GM19463 (cell line): Measurements from ENCODE around the gene DOCK1.
"Not testable (repeated sequence)": the region's sequence is repeated elsewhere in the genome, so short reads cannot be mapped to it uniquely, and the experiment has no call there.

Source experiments
- ATAC-seq: cut with Tn5 transposase; IDR thresholded peaks from one replicate; pipeline ENCODE4 v1.9.1; 2021; ENCODE audit warnings: mild to moderate bottlenecking, moderate library complexity; ENCODE audit not compliant: unreplicated experiment

The DOCK1 gene

GRCh38 chr10:126924180-126924914 lies 19.1 kb downstream of the DOCK1 start:
- no peak for ATAC-seq

DNA sequence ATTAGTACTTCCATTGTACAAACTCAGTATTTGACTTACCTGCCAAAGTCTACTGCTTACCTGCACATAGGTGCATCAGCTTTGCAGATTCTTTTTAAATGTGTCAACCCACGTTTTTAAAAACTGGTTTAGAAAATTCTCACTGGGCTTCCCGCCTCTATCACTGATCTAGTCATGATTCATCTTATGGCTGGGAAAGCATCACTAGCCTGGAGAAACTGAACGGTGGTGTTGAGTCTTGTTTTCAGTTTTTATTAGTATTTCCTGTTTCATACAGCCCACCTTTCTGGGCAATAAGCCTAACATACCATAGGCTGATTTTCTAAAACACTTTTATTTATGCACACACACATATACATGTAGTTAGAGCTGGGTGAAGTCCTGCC lies 19.7 kb downstream of the DOCK1 start:
- ATAC-seq, result no peak

DNA sequence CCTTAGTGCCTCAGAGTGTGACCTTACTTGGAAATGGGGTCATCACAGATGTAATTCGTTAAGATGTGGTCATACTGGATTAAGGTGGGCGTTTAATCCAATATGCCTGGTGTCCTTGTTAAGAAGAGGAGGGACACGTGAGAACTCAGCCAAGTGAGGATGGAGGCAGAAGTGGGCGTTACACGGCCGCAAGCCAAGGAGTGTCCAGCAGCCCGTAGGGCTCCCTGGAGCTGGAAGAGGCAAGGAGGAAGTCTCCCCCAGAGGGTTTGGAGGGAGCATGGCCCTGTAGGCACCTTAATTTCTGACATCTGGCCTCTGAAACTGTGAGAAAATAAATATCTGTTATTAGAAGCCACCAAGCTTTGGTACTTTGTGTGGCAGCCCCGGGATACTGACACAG lies 21.3 kb downstream of the DOCK1 start:
- no peak for ATAC-seq

- no peak for ATAC-seq
These were observed 22.6 kb downstream of the DOCK1 start for GRCh38 chr10:126927799-126928198.

DNA sequence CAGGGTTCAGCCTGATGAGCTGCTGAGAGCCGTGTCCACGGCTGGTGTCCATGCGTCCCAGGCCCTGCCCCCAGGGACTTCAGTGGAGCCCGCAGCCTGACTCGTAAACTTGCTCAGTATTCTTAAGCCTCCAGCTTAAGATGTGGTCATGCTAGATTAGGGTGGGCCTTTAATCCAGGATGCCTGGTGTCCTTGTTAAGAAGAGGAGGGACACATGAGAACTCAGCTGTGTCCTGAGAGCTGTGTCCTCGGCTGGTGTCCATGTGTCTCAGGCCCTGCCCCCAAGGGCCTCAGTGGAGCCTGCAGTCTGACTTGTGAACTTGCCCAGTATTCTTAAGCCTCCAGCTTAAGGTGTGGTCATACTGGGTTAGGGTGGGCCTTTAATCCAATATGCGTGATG lies 23.0 kb downstream of the DOCK1 start:
- ATAC-seq, result no peak

- ATAC-seq, result no peak
These were observed 24.2 kb downstream of the DOCK1 start for GRCh38 chr10:126929391-126929790.

GRCh38 chr10:126930131-126930882 lies 25.1 kb downstream of the DOCK1 start:
- no peak for ATAC-seq

DNA sequence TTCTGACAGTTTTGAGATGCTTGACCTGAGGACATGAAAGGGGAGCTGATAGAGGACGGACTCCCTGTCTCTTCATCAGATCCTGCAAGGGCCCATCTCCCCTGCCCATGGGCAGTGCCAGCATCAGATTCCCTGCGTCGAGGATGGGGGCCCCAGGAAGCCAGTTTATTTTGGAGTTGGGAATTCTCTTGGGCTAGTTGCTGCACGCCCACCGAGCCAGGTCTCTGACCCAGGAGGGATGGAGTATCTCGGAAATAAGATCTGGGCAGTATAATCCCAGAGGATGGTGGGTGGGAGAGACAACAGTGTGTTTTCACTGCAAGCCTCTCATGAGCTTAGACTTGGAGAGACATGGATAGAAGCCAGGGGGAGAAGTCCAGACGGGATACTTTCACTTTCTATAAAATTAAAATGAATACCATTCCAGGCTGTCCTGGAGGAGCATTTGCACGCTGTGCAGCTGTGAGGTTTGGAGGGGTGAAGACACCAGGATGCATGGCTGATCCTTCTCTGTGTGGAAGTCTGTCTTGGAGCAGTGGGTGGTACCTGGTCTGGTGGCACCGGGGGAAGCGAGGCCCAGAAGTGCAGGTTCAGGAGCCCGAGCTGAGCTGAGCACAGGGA lies 25.8 kb downstream of the DOCK1 start:
- ATAC-seq, result no peak

GRCh38 chr10:126931544-126931943 lies 26.3 kb downstream of the DOCK1 start:
- ATAC-seq, result no peak

DNA sequence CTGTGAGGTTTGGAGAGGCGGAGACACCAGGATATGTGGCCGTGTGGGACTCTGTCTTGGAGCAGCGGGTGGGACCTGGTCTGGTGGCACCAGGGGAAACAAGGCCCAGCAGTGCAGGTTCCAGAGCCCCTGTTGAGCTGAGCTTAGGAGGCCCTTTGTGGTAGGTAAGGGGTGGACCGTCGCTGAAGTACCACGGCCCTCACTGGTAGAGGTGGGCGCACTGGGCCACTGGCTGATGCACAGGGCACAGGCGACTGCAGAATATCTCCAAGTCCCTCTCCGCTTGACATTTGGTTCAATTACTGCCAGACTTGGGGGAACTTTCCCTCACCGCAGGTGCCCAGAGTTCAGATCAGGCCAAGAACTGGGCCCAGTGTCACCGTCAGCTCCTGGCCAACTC lies 27.3 kb downstream of the DOCK1 start:
- ATAC-seq, result no peak

- no peak for ATAC-seq
These were observed 27.9 kb downstream of the DOCK1 start for GRCh38 chr10:126933116-126933515.

DNA sequence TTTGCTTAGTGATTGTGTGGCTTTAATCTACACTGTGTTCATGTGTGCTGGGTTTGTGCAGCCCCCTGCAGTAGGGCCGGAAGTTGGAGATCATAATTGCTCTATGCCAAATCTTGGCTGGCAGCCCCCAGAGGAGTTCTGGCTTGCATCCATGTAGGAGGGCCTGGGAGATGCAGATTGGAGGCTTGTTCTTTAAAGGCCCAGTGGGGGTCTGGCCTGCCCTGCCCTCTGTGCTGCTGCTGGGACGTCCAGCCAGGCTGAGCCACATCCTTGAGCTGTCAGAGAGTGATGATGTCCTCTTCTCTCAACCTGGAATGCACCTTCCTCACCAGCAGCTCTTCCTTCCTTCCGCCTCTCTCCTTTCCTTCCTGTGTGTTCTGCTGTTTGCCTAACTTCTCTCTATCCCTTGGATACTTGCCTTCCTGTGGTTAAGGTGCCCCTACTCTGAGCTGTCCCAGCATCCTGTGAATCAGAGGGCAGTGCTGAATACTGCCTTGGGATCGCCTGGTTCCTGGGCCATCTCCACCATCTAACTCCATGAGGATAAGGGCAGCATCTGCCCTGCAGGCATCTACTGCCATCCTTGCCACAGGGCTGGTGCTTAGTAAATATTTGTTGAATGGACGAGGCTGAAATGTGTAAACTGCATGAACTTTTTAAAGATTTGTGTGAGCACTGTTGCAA lies 30.2 kb downstream of the DOCK1 start:
- no peak for ATAC-seq

GRCh38 chr10:126937026-126937425 lies 31.8 kb downstream of the DOCK1 start:
- no peak for ATAC-seq

- ATAC-seq, result not testable (repeated sequence)
These were observed 32.9 kb downstream of the DOCK1 start for GRCh38 chr10:126938121-126938520.

- no peak for ATAC-seq
These were observed 34.5 kb downstream of the DOCK1 start for GRCh38 chr10:126939706-126940105.

DNA sequence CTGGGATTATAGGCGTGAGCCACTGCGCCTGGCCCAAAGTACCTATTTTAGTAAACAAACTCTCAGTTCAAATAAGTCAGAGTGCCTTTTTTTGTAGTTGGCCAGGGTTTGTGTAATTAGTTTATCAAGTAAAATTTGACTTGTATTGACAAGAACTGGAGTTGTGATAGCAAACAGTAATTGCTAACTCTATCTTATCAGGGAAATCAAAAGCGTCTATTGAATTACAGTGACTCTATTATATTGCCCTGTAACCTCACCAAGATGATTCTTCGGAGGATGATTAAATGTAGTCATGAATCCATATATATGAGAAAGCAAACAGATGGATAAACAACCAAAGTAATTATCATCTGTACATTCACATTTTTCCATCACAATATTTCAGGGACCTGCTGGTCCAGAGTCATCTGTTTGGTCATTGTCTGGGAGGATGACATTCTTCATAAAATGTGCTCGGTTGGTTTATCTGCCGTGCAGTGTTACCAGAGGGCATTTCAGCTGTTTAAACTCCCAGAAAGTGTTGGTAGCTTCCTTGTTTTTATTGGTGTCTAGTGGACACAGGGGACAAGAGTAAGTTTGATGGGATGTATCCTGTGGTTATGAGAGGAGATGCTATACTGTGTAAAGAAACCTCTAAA lies 35.6 kb downstream of the DOCK1 start:
- no peak for ATAC-seq

GRCh38 chr10:126944191-126944590 lies 39.0 kb downstream of the DOCK1 start:
- no peak for ATAC-seq

DNA sequence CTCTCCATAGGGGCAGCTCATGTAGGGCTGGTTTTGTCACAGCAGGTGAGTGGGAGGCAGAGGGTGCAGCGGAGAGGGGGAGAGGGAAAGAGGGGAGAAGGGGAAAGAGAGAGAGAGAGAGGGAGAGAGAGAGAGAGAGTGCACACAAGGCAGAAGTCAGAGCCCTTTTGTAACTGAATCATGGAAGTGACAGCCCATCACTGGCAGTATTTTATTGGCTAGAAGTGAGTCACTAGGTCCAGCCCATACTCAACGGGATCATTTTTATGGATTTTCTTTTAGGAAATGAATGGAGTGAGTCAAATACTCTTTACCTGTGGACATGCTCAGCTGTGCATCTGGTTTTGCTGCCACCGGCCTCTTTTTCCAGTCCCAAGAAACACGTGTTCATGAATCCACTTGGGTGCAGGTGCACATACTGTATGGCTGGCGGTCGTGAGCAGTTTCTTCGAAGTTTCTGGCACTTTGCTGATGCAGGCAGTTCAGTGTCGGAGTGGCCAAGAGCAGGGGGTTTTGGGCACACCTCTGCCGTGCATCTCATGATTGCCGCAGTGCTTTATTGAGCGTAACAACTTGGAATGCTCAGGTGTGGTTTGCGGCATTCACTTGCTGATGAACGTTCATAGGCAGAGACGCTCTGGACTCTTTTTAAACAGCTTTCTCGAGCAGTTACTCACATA lies 40.3 kb downstream of the DOCK1 start:
- no peak for ATAC-seq

GRCh38 chr10:126946746-126947145 lies 41.5 kb downstream of the DOCK1 start:
- ATAC-seq, result no peak

- ATAC-seq, result no peak
These were observed 43.3 kb downstream of the DOCK1 start for GRCh38 chr10:126948355-126949160.
